ENCODE data around the gene DTNA.

Gene DTNA

DNA sequence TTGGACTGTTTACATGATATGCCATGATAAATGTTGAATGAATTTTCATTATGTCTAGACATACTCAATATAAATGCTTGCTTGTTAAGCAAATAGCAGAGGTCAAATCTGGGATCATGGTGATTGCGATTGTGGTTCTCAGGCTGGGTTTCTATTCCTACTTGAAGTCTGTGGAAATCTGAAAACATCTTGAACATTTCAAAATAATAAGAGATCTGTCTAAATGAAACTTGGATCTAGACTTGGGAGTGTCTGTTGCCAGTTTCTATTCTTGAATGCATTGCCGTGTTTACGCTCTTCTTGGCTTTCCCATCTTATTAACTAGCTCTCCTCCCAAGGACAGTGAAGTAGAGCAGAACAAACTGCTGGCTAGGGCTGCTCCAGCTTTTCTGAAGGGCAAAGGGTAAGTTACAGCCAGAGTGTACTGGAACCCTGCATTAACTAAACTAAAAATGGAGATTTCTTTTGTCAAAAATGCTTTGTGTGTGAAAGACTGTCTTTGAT is 127.7 kb downstream of the DTNA start:
- TF ChIP-seq, protein P1, sequence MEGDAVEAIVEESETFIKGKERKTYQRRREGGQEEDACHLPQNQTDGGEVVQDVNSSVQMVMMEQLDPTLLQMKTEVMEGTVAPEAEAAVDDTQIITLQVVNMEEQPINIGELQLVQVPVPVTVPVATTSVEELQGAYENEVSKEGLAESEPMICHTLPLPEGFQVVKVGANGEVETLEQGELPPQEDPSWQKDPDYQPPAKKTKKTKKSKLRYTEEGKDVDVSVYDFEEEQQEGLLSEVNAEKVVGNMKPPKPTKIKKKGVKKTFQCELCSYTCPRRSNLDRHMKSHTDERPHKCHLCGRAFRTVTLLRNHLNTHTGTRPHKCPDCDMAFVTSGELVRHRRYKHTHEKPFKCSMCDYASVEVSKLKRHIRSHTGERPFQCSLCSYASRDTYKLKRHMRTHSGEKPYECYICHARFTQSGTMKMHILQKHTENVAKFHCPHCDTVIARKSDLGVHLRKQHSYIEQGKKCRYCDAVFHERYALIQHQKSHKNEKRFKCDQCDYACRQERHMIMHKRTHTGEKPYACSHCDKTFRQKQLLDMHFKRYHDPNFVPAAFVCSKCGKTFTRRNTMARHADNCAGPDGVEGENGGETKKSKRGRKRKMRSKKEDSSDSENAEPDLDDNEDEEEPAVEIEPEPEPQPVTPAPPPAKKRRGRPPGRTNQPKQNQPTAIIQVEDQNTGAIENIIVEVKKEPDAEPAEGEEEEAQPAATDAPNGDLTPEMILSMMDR (IDR thresholded peaks at IDR 0.05; ENCODE audit: control insufficient read depth, insufficient read depth, low read depth, low read length, missing control alignments), result no peak
- no peak for DNase-seq (ENCODE audit: low read depth)
- no peak overlapping the region for H3K4me3 ChIP-seq (ENCODE audit: control insufficient read depth, low read depth, low read length)

DNA sequence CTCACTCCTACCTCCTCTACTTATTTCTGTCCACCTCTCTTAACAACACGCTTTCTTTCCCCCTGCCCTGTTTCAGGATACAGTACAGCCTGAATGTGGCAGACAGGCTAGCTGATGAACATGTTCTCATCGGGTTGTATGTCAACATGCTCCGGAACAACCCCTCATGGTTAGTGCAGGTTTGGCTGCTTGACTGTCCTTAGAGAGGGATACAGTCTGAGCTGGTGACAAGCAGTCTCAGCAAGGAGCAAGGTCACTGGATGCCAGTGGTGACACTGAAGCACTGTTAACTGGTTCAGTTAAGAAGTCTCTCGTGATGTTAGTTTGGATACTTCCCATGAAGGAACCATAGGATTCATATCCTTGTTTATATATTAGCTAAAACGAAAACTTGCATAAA is 128.6 kb downstream of the DTNA start:
- TF ChIP-seq, protein P1 (IDR thresholded peaks at IDR 0.05; ENCODE audit: control insufficient read depth, insufficient read depth, low read depth, low read length, missing control alignments), result no peak
- H3K4me3 ChIP-seq (ENCODE audit: control insufficient read depth, low read depth, low read length), result no peak overlapping the region
- DNase-seq (ENCODE audit: low read depth), result no peak

DNA sequence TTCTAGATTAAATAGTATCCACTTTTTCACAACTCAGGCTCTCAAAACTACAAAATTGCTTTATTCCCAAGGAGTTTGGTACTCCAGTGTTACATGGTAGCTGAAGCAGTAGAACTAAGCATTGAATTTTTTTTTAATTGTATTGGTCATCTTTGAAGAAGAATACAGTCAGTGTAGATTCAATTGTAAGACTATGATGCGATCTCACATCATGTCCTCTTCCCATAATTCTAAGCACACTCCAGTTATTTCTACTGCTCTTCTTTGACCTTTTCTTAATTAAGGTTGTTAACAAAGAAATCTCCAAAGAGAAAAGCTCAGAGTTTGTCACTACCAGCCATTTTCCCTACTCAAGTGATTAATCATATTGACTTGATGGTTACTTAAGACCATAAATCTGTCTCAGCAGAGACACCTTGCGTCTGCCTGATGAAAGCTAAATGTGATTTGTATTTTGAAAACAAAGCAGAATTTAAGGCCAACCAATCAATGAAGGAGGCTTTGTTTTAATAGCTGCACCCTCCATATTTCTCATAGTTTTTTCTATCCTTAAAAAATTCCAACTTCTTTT is 130.2 kb downstream of the DTNA start:
- DNase-seq (ENCODE audit: low read depth), result no peak

DNA sequence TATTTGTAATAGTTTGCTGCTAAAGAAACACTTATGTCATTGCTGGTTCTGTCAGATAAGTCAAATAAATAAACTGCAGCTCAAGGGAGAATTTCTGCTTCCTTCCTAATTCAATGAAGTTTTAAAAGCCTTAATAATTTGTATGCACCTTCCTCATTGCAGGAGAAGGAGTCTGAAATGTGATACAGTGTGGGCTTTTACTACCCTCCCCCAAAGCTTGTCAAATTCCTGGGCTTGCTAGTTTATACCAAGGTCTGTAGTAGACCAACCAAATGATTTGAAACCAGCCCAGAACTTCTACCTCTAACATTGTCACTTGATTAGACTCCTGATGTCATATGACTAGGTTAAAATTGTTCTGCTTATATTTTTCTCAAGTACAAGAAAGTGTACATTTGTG is 131.8 kb downstream of the DTNA start:
- no peak overlapping the region for H3K4me3 ChIP-seq (ENCODE audit: control insufficient read depth, low read depth, low read length)
- TF ChIP-seq, protein P1 (IDR thresholded peaks at IDR 0.05; ENCODE audit: control insufficient read depth, insufficient read depth, low read depth, low read length, missing control alignments), result no peak
- no peak for DNase-seq (ENCODE audit: low read depth)

More for the DNA sequence above, 130.2 kb downstream of the DTNA start:
- TF ChIP-seq, protein P1 (IDR thresholded peaks at IDR 0.05; ENCODE audit: control insufficient read depth, insufficient read depth, low read depth, low read length, missing control alignments), result no peak
- H3K4me3 ChIP-seq (ENCODE audit: control insufficient read depth, low read depth, low read length), result no peak overlapping the region

DNA sequence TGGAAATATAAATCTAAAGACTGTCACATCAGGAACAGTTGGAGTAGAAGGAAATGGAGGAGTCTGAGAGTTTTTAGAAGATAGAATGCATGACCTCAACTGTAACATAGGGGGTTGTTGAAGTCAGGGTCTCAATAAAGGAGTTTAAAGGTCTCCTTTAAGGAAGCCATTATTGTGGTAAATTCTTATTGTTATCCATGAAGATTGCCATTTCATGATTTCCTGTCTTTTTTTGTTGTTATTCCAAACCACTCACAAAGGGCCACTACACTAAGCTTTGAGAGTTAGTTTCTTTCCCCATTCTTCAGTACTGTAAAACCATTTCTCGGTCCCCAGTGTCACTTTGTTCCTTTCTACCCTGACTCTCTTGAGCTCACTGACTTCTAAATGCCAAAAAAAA is 134.0 kb downstream of the DTNA start:
- H3K4me3 ChIP-seq (ENCODE audit: control insufficient read depth, low read depth, low read length), result no peak overlapping the region
- no peak for DNase-seq (ENCODE audit: low read depth)
- TF ChIP-seq, protein P1 (IDR thresholded peaks at IDR 0.05; ENCODE audit: control insufficient read depth, insufficient read depth, low read depth, low read length, missing control alignments), result no peak

DNA sequence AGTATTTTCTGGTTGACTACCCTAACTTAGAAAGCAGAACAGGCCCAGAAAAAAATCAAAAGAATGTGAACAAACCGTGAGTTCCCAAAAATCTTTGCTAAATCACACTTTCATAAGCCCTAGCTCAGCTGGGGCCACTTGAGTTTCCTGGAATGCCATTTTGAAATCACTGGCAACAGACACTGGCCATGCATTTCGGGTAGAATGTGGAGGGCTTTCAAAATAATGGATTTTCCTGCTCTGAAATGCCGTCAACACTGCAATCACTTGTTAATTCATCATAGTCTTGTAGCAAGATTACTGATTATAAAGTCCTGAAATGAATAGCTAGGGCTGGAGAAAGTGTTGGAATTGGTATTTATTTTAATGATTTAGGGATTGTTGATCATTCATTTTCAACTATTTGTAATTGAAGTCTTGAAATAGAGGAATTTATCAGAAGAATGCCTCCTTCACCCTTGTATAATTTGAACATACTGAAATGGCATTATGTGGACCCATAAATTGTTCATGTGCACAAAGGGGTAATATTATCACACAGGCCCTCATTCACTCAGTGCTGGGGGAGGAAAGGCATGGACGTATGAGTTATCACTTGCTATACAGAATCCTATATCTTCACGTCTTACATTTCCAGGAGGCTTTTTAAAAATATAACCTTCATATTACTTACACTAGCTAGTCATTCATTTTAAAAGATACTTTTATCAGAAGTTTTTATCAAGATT is 134.8 kb downstream of the DTNA start:
- H3K4me3 ChIP-seq (ENCODE audit: control insufficient read depth, low read depth, low read length), result no peak overlapping the region
- TF ChIP-seq, protein P1 (IDR thresholded peaks at IDR 0.05; ENCODE audit: control insufficient read depth, insufficient read depth, low read depth, low read length, missing control alignments), result no peak
- no peak for DNase-seq (ENCODE audit: low read depth)
